CD14-positive monocyte (primary cell): ENCODE results near the gene FHOD3. TPM values are rescaled to one million over a fixed set of nuclear protein-coding genes. Genes with fewer than 3 reads are reported as not detected.

Experiments
- DNase-seq, 3 donors: peaks; one replicate each; pipeline ENCODE4 v3.0.0-alpha.2; 2011 to 2022
- H2AFZ ChIP-seq: 2 replicates; pipeline ENCODE4 v1.6.0; 2012; ENCODE audit warnings: mild to moderate bottlenecking, low read depth, low read length, inconsistent platforms; ENCODE audit not compliant: insufficient read depth, poor library complexity, severe bottlenecking
- H3K27ac ChIP-seq, 2 donors: 1 replicate in 1 of 2; 2 replicates in 1 of 2; pipeline ENCODE4 v1.5.1; 2012 to 2013; ENCODE audit warnings: low read length in 2 of 2, control low read depth in 1 of 2, inconsistent platforms in 1 of 2, low read depth in 1 of 2, mild to moderate bottlenecking in 1 of 2
- H3K27me3 ChIP-seq, 2 donors: one replicate each; pipeline versions ENCODE4 v1.6.0 to v1.6.1; 2011 to 2013; ENCODE audit warnings: low read length in 2 of 2; ENCODE audit not compliant: control insufficient read depth in 2 of 2, insufficient read depth in 2 of 2
- H3K36me3 ChIP-seq, 2 donors: replicated peaks in 1 of 2; 1 replicate in 1 of 2; 2 replicates in 1 of 2; pipeline versions ENCODE4 v1.5.1 to v1.6.1; 2012 to 2013; ENCODE audit warnings: low read length in 2 of 2, control low read depth in 1 of 2, inconsistent platforms in 1 of 2, mild to moderate bottlenecking in 1 of 2; ENCODE audit not compliant: insufficient read depth in 2 of 2, control insufficient read depth in 1 of 2
- H3K4me1 ChIP-seq, 2 donors: 1 replicate in 1 of 2; 2 replicates in 1 of 2; pipeline versions ENCODE4 v1.5.1 to v1.6.1; 2012 to 2013; ENCODE audit warnings: low read length in 2 of 2, control low read depth in 1 of 2, inconsistent platforms in 1 of 2, mild to moderate bottlenecking in 1 of 2, moderate library complexity in 1 of 2; ENCODE audit not compliant: insufficient read depth in 2 of 2, control insufficient read depth in 1 of 2
- H3K4me2 ChIP-seq: replicated peaks from 2 replicates; pipeline ENCODE3; 2012; ENCODE audit warnings: low read length, moderate library complexity, mild to moderate bottlenecking; ENCODE audit not compliant: poor library complexity, severe bottlenecking; ENCODE audit errors: extremely low read depth
- H3K4me3 ChIP-seq, 3 experiments: fragments of 200-600 bp in 1 of 3; sonication (generic) in 1 of 3; replicated peaks in 1 of 3; 1 replicate in 2 of 3; 2 replicates in 1 of 3; pipeline ENCODE4 v1.5.1; 2011 to 2013; ENCODE audit warnings: low read length in 3 of 3, mild to moderate bottlenecking in 3 of 3, control low read depth in 2 of 3, low read depth in 2 of 3, inconsistent platforms in 1 of 3, moderate library complexity in 1 of 3
- H3K79me2 ChIP-seq: 2 replicates; pipeline ENCODE4 v1.6.0; 2012; ENCODE audit warnings: mild to moderate bottlenecking, control low read depth, inconsistent platforms, low read length, moderate library complexity; ENCODE audit not compliant: insufficient read depth
- H3K9ac ChIP-seq: 2 replicates; pipeline ENCODE4 v1.6.0; 2017; ENCODE audit warnings: low read length, mild to moderate bottlenecking; ENCODE audit not compliant: insufficient read depth, poor library complexity, severe bottlenecking
- H3K9me3 ChIP-seq, 2 donors: replicated peaks in 1 of 2; 1 replicate in 1 of 2; 2 replicates in 1 of 2; pipeline versions ENCODE4 v1.5.1 to v1.6.1; 2012 to 2013; ENCODE audit warnings: low read length in 2 of 2, control low read depth in 1 of 2; ENCODE audit not compliant: control insufficient read depth in 1 of 2, insufficient read depth in 1 of 2
- H4K20me1 ChIP-seq: 2 replicates; pipeline ENCODE4 v1.6.0; 2012; ENCODE audit warnings: mild to moderate bottlenecking, low read length, control low read depth, moderate library complexity; ENCODE audit not compliant: insufficient read depth
- H3K27ac Mint-ChIP-seq, 7 donors: one replicate each; pipeline ENCODE4 v1.8.0; 2020; ENCODE audit warnings: mild to moderate bottlenecking in 7 of 7, mixed read lengths in 7 of 7, moderate library complexity in 6 of 7, inconsistent platforms in 2 of 7
- H3K27me3 Mint-ChIP-seq, 3 donors: one replicate each; pipeline ENCODE4 v1.8.0; 2021 to 2022; ENCODE audit warnings: low read depth in 3 of 3, mild to moderate bottlenecking in 3 of 3, mixed read lengths in 3 of 3, moderate library complexity in 3 of 3, inconsistent platforms in 1 of 3
- H3K36me3 Mint-ChIP-seq, 2 donors: one replicate each; pipeline ENCODE4 v1.8.0; 2020; ENCODE audit warnings: mixed read lengths in 2 of 2, inconsistent platforms in 1 of 2, mild to moderate bottlenecking in 1 of 2
- H3K4me1 Mint-ChIP-seq: one replicate; pipeline ENCODE4 v1.8.0; 2020; ENCODE audit warnings: mild to moderate bottlenecking, mixed read lengths
- H3K4me3 Mint-ChIP-seq, 2 donors: one replicate each; pipeline ENCODE4 v1.8.0; 2020; ENCODE audit warnings: mild to moderate bottlenecking in 2 of 2, mixed read lengths in 2 of 2, moderate library complexity in 1 of 2
- H3K9me3 Mint-ChIP-seq, 7 donors: one replicate each; pipeline ENCODE4 v1.8.0; 2020 to 2022; ENCODE audit warnings: mixed read lengths in 7 of 7, mild to moderate bottlenecking in 6 of 7, moderate library complexity in 6 of 7, inconsistent platforms in 2 of 7
- CTCF ChIP-seq: fragments of 200-600 bp; IDR thresholded peaks from one replicate; pipeline ENCODE4 v1.8.0; 2022; ENCODE audit warnings: antibody characterized with exemption, mild to moderate bottlenecking
- intact Hi-C, 2 donors: fragments of 100-400 bp; cut with micrococcal nuclease; formaldehyde crosslinking; loops; one replicate each; pipeline versions ENCODE4 v1.15.0 to v1.15.1; 2023
- polyA plus RNA-seq, 3 donors: library from polyadenylated mRNA; depleted of rRNA in 1 of 3; unstranded in 2 of 3; stranded (reverse) in 1 of 3; fragments of 300-500 nt in 2 of 3; fragments of >200 nt in 1 of 3; fragmentation: Illumina TruSeq in 2 of 3; gene quantifications; 1 replicate in 2 of 3; 2 replicates in 1 of 3; pipeline ENCODE4 v1.2.3, GENCODE V29; 2012 to 2021

FHOD3 gene
- polyA plus RNA-seq, 3 donors = not detected

- no peak for TF ChIP-seq CTCF
- Mint-ChIP-seq H3K9me3 (peaks cover 0 to 4% (median 2%) of the 10 kb centered on the region in 7 donors), H3K27ac (no peak overlapping the region), H3K4me3 (no peak overlapping the region), H3K4me1 (no peaks in the 10 kb centered on the region), H3K27me3 (peaks cover 0 to 3% (median 2%) of the 10 kb centered on the region in 3 donors), H3K36me3 (no peaks in the 10 kb centered on the region)
- no peak overlapping the region for H3K4me3 ChIP-seq
- H3K36me3 ChIP-seq = no peaks in the 10 kb centered on the region
- H3K79me2 ChIP-seq = no peaks in the 10 kb centered on the region
- no peak overlapping the region for H3K9ac ChIP-seq
- H2AFZ ChIP-seq = no peak overlapping the region
- no peaks in the 10 kb centered on the region for H3K4me1 ChIP-seq
- no peak overlapping the region for H3K4me2 ChIP-seq
- no peak overlapping the region for H3K27ac ChIP-seq
- no peak for DNase-seq
- H3K27me3 ChIP-seq = no peaks in the 10 kb centered on the region
- no peaks in the 10 kb centered on the region for H4K20me1 ChIP-seq
- H3K9me3 ChIP-seq = no peaks in the 10 kb centered on the region
- intact Hi-C loops = no loop called here
Observed at GRCh38 chr18:36494160-36494437, 196.6 kb downstream of the FHOD3 start.

- H3K9me3 Mint-ChIP-seq = peaks cover 0 to 6% (median 0%) of the 10 kb centered on the region in 7 donors
- Histone ChIP-seq H4K20me1 (no peaks in the 10 kb centered on the region), H3K9me3 (no peaks in the 10 kb centered on the region), H3K27ac (no peak overlapping the region), H3K4me3 (no peak overlapping the region), H3K27me3 (no peaks in the 10 kb centered on the region), H3K79me2 (no peaks in the 10 kb centered on the region), H3K9ac (no peak overlapping the region), H2AFZ (no peak overlapping the region), H3K4me2 (no peak overlapping the region), H3K36me3 (no peaks in the 10 kb centered on the region), H3K4me1 (no peaks in the 10 kb centered on the region)
- H3K4me1 Mint-ChIP-seq = no peaks in the 10 kb centered on the region
- H3K27ac Mint-ChIP-seq = no peak overlapping the region
- TF ChIP-seq CTCF = no peak
- intact Hi-C loops = no loop called here
- no peaks in the 10 kb centered on the region for H3K36me3 Mint-ChIP-seq
- H3K27me3 Mint-ChIP-seq = peaks cover 0 to 2% (median 0%) of the 10 kb centered on the region in 3 donors
- DNase-seq = no peak
- H3K4me3 Mint-ChIP-seq = no peak overlapping the region
Observed at GRCh38 chr18:36496022-36496421, 198.5 kb downstream of the FHOD3 start.
